K562 (cell line): Measurements from ENCODE around the gene MTRFR. TPM values are rescaled to one million over a fixed set of nuclear protein-coding genes. Genes with fewer than 3 reads are reported as not detected.
A peak's percentile ranks its signal among the peaks of the same experiment; 100 is the strongest.

Source experiments
- E2F4 ChIP-seq: sonication (generic); formaldehyde crosslinking; IDR thresholded peaks from 2 replicates; pipeline ENCODE4 v1.8.0; 2022; ENCODE audit warnings: mild to moderate bottlenecking, low read depth, missing genetic modification reagents
- EP300 ChIP-seq: IDR thresholded peaks from 2 replicates; pipeline ENCODE4 v1.6.1; 2012; ENCODE audit warnings: low read length, improper control_type of control experiment
- EWSR1 ChIP-seq: fragments of 450-650 bp; IDR thresholded peaks from 2 replicates; pipeline ENCODE4 v1.6.1; 2018; ENCODE audit warnings: borderline replicate concordance, mild to moderate bottlenecking, low read depth, moderate library complexity; ENCODE audit not compliant: partially characterized antibody
- GTF2A2 ChIP-seq: IDR thresholded peaks from 2 replicates; pipeline ENCODE4 v1.6.1; 2016; ENCODE audit warnings: mild to moderate bottlenecking, missing genetic modification characterization, missing compliant biosample characterization
- HMG20A ChIP-seq: fragments of 450-650 bp; formaldehyde crosslinking; conservative IDR thresholded peaks from 2 replicates; pipeline ENCODE4 v1.4.0; 2020; ENCODE audit warnings: mild to moderate bottlenecking, mixed read lengths
- KLF10 ChIP-seq: fragments of 250-450 bp; sonication (Bioruptor Pico); IDR thresholded peaks from 2 replicates; pipeline ENCODE4 v1.6.1; 2021; ENCODE audit warnings: matching md5 sums
- KLF16 ChIP-seq: IDR thresholded peaks from 2 replicates; pipeline ENCODE4 v1.6.1; 2016; ENCODE audit warnings: antibody characterized with exemption
- MEIS2 ChIP-seq: fragments of 450-650 bp; IDR thresholded peaks from 2 replicates; pipeline ENCODE4 v1.6.1; 2014; ENCODE audit warnings: mild to moderate bottlenecking; ENCODE audit not compliant: partially characterized antibody
- NCOA4 ChIP-seq: fragments of 450-650 bp; IDR thresholded peaks from 2 replicates; pipeline ENCODE4 v1.6.1; 2018; ENCODE audit warnings: mild to moderate bottlenecking; ENCODE audit not compliant: partially characterized antibody
- PYGO2 ChIP-seq: fragments of 450-650 bp; IDR thresholded peaks from 2 replicates; pipeline ENCODE4 v1.6.1; 2016; ENCODE audit warnings: mild to moderate bottlenecking, missing genetic modification characterization, moderate library complexity, missing compliant biosample characterization
- SMAD2 ChIP-seq: fragments of 150-350 bp; IDR thresholded peaks from 2 replicates; pipeline ENCODE4 v1.6.1; 2014; ENCODE audit warnings: low read depth, mild to moderate bottlenecking, low read length
- SP2 ChIP-seq: IDR thresholded peaks from 2 replicates; pipeline ENCODE4 v1.6.1; 2011; ENCODE audit warnings: mild to moderate bottlenecking, low read depth, low read length, moderate library complexity; ENCODE audit not compliant: poor library complexity, severe bottlenecking; ENCODE audit errors: extremely low read depth
- TFAP4 ChIP-seq: sonication (generic); formaldehyde crosslinking; IDR thresholded peaks from 2 replicates; pipeline ENCODE4 v1.8.0; 2022; ENCODE audit warnings: missing genetic modification reagents, mild to moderate bottlenecking, moderate library complexity, borderline replicate concordance
- XRCC4 ChIP-seq: IDR thresholded peaks from one replicate; pipeline ENCODE4 v1.6.1; 2011; ENCODE audit not compliant: insufficient read depth, insufficient read length; ENCODE audit errors: extremely low read depth
- YY1 ChIP-seq, 3 experiments: IDR thresholded peaks; 2 replicates each; pipeline ENCODE4 v1.6.1; 2011; ENCODE audit warnings: low read length in 2 of 3, mild to moderate bottlenecking in 2 of 3, moderate library complexity in 2 of 3, borderline replicate concordance in 1 of 3, control low read depth in 1 of 3, low read depth in 1 of 3; ENCODE audit not compliant: insufficient read depth in 3 of 3, insufficient replicate concordance in 2 of 3, control insufficient read depth in 1 of 3, insufficient read length in 1 of 3; ENCODE audit errors: extremely low read depth in 1 of 3
- ZNF134 ChIP-seq: fragments of 250-450 bp; sonication (Bioruptor Pico); conservative IDR thresholded peaks from 2 replicates; pipeline ENCODE4 v1.4.0; 2020
- ZNF253 ChIP-seq: fragments of 250-450 bp; sonication (Bioruptor Pico); conservative IDR thresholded peaks from 2 replicates; pipeline ENCODE4 v1.6.1; 2021; ENCODE audit warnings: mild to moderate bottlenecking
- ZNF282 ChIP-seq: sonication (generic); formaldehyde crosslinking; IDR thresholded peaks from 2 replicates; pipeline ENCODE4 v1.8.1; 2023; ENCODE audit warnings: missing genetic modification reagents
- ZNF398 ChIP-seq: fragments of 250-450 bp; sonication (Bioruptor Pico); IDR thresholded peaks from 2 replicates; pipeline ENCODE4 v1.8.0; 2021; ENCODE audit warnings: moderate library complexity, mild to moderate bottlenecking, inconsistent platforms
- ZNF445 ChIP-seq: fragments of 250-450 bp; sonication (Bioruptor Pico); IDR thresholded peaks from 2 replicates; pipeline ENCODE4 v1.4.0; 2020; ENCODE audit warnings: low read depth, mild to moderate bottlenecking, moderate library complexity
- ZNF668 ChIP-seq: fragments of 250-450 bp; sonication (Bioruptor Pico); IDR thresholded peaks from 2 replicates; pipeline ENCODE4 v1.8.0; 2022; ENCODE audit warnings: mild to moderate bottlenecking, inconsistent platforms
- polyA plus RNA-seq, 8 experiments: library from polyadenylated mRNA; depleted of rRNA in 4 of 8; stranded (reverse) in 5 of 8; unstranded in 3 of 8; fragments of >200 nt; fragmentation: Nextera tagmentation in 2 of 8; fragmentation: Illumina TruSeq in 1 of 8; extraction: Ambion mirVana in 2 of 8; extraction: Trizol in 1 of 8; gene quantifications; 2 replicates each; pipeline versions ENCODE4 v1.2.1 to v1.2.3, GENCODE V29; 2011 to 2014; ENCODE audit warnings: inconsistent platforms in 1 of 8, missing spikeins in 1 of 8
- total RNA-seq, 7 experiments: library from RNA; depleted of rRNA in 6 of 7; stranded (reverse); fragments of >200 nt in 6 of 7; fragmentation: Illumina TruSeq in 2 of 7; extraction: Trizol in 2 of 7; gene quantifications; 2 replicates each; pipeline versions ENCODE4 v1.2.1 to v1.2.3, GENCODE V29; 2011 to 2021; ENCODE audit warnings: low replicate concordance in 1 of 7
- TF ChIP-seq, protein P1 (sequence below): fragments of 250-450 bp; sonication (Bioruptor Pico); IDR thresholded peaks from 2 replicates; pipeline ENCODE4 v1.9.0; 2021; ENCODE audit warnings: mild to moderate bottlenecking
- TF ChIP-seq, protein P2 (sequence below): fragments of 450-650 bp; IDR thresholded peaks from 2 replicates; pipeline ENCODE4 v1.6.1; 2017; ENCODE audit warnings: mild to moderate bottlenecking, moderate library complexity

MTRFR gene
- total and polyA plus RNA-seq, 9 of the 15 experiments (the other 6 are each of a cell fraction or from before 2014, with no cell fraction given): 16.7 to 55.6 (median 34.7) TPM

GRCh38 chr12:123232807-123233504 is at the start of gene MTRFR, which contains the start of gene MPHOSPH9 (continued):
- no peak for TF ChIP-seq SMAD2
- TF ChIP-seq, protein P1, sequence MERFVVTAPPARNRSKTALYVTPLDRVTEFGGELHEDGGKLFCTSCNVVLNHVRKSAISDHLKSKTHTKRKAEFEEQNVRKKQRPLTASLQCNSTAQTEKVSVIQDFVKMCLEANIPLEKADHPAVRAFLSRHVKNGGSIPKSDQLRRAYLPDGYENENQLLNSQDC (CRISPR knock-in tag): peak; percentile 92; the same call in 1 of the 2 replicates
- TF ChIP-seq, protein P2, sequence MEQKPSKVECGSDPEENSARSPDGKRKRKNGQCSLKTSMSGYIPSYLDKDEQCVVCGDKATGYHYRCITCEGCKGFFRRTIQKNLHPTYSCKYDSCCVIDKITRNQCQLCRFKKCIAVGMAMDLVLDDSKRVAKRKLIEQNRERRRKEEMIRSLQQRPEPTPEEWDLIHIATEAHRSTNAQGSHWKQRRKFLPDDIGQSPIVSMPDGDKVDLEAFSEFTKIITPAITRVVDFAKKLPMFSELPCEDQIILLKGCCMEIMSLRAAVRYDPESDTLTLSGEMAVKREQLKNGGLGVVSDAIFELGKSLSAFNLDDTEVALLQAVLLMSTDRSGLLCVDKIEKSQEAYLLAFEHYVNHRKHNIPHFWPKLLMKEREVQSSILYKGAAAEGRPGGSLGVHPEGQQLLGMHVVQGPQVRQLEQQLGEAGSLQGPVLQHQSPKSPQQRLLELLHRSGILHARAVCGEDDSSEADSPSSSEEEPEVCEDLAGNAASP: no peak
- TF ChIP-seq ZNF445: no peak
- no peak for TF ChIP-seq ZNF282 (CRISPR knock-in tag)
- no peak for TF ChIP-seq EWSR1
- TF ChIP-seq HMG20A (CRISPR knock-in tag): no peak
- TF ChIP-seq MEIS2: peak; percentile 97
- no peak for TF ChIP-seq XRCC4
- TF ChIP-seq NCOA4: no peak
- TF ChIP-seq TFAP4 (CRISPR knock-in tag): peak; percentile 82
- no peak for TF ChIP-seq ZNF134 (CRISPR knock-in tag)
- peak; percentile 75 for TF ChIP-seq ZNF253 (CRISPR knock-in tag)
- TF ChIP-seq ZNF398 (CRISPR knock-in tag): no peak
- peak; percentile 73 for TF ChIP-seq SP2
- no peak for TF ChIP-seq KLF10
- no peak for TF ChIP-seq ZNF668
- TF ChIP-seq KLF16: no peak
- TF ChIP-seq EP300: no peak
- peak in 1 of 3 experiments; percentile 63 for TF ChIP-seq YY1 (IDR thresholded peaks at IDR 0.05; ENCODE audit: borderline replicate concordance in 1 of 3, control insufficient read depth in 1 of 3, extremely low read depth in 1 of 3, insufficient read depth in 3 of 3, insufficient read length in 1 of 3, insufficient replicate concordance in 2 of 3, low read depth in 1 of 3, low read length in 2 of 3)
- TF ChIP-seq E2F4 (CRISPR knock-in tag): peak; percentile 78; the same call in 1 of the 2 replicates
- TF ChIP-seq GTF2A2 (tag): peak; percentile 84
- TF ChIP-seq PYGO2: no peak
